HG02642 (cell line): Measurements from ENCODE around the gene APH1A.
A peak's percentile ranks its signal among the peaks of the same experiment; 100 is the strongest.
"Not testable (repeated sequence)": the region's sequence is repeated elsewhere in the genome, so short reads cannot be mapped to it uniquely, and the experiment has no call there.

Source experiments
- ATAC-seq: cut with Tn5 transposase; IDR thresholded peaks from one replicate; pipeline ENCODE4 v1.9.1; 2021; ENCODE audit warnings: mild to moderate bottlenecking; ENCODE audit not compliant: unreplicated experiment, poor library complexity

Gene APH1A

GRCh38 chr1:150234566-150235293, 34.1 kb downstream of the APH1A start:
- peak; percentile 62 for ATAC-seq

GRCh38 chr1:150234309-150234565, 34.6 kb downstream of the APH1A start:
- ATAC-seq: no peak

GRCh38 chr1:150233359-150234308, 35.2 kb downstream of the APH1A start:
- no peak for ATAC-seq

- not testable (repeated sequence) for ATAC-seq
These were observed 35.9 kb downstream of the APH1A start for GRCh38 chr1:150232921-150233320.

GRCh38 chr1:150228246-150228645, 40.6 kb downstream of the APH1A start:
- ATAC-seq: not testable (repeated sequence)

GRCh38 chr1:150227228-150227627, 41.6 kb downstream of the APH1A start:
- ATAC-seq: no peak

GRCh38 chr1:150226486-150226885, 42.3 kb downstream of the APH1A start:
- ATAC-seq: no peak

- ATAC-seq: no peak
These were observed 43.3 kb downstream of the APH1A start for GRCh38 chr1:150225546-150225945.

- ATAC-seq: no peak
These were observed 43.8 kb downstream of the APH1A start for GRCh38 chr1:150224983-150225382.

GRCh38 chr1:150221552-150221951, 47.3 kb downstream of the APH1A start:
- ATAC-seq: no peak

GRCh38 chr1:150215855-150216254, 53.0 kb downstream of the APH1A start:
- ATAC-seq: not testable (repeated sequence)
